GM18511 (cell line): ENCODE results near the gene EXOC3L2.

Experiments used
- ATAC-seq: cut with Tn5 transposase; IDR thresholded peaks from one replicate; pipeline ENCODE4 v1.9.1; 2021; ENCODE audit warnings: mild to moderate bottlenecking, moderate library complexity; ENCODE audit not compliant: unreplicated experiment

EXOC3L2 gene

DNA sequence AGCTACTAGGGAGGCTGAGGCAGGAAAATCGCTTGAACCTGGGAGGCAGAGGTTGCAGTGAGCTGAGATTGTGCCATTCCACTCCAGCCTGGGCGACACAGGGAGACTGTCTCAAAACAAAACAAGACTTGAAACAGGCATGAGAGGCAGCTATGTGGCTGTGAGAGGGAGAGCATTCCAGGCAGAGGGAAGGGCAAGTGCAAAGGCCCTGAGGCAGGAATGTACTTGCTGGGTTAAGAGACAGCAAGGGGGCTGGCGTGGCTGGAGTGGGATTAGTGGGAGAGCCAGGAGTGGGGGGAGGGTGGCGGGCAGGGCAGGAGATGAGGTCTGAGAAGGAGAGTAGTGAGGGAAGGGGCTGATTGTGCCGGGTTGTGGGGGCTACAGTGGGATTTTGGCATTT, 21.3 kb downstream of the EXOC3L2 start:
- no peak for ATAC-seq

DNA sequence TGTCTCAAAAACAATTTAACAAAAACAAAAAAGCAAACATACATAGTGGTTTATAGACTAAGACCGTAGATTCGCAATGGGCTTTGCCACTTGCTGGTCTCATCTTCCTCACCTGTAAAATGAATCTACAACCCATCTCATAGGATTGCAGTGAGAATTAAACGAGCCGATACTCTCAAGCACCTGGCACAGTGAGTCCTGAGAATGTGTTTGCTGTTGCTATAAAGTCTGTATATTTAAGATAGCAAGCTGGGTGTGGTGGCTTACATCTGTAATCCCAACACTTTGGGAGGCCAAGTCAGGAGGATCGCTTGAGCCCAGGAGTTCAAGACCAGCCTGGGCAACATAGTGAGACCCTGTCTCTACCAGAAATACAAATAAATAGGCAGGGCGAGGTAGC, 22.5 kb downstream of the EXOC3L2 start:
- ATAC-seq, result no peak

DNA sequence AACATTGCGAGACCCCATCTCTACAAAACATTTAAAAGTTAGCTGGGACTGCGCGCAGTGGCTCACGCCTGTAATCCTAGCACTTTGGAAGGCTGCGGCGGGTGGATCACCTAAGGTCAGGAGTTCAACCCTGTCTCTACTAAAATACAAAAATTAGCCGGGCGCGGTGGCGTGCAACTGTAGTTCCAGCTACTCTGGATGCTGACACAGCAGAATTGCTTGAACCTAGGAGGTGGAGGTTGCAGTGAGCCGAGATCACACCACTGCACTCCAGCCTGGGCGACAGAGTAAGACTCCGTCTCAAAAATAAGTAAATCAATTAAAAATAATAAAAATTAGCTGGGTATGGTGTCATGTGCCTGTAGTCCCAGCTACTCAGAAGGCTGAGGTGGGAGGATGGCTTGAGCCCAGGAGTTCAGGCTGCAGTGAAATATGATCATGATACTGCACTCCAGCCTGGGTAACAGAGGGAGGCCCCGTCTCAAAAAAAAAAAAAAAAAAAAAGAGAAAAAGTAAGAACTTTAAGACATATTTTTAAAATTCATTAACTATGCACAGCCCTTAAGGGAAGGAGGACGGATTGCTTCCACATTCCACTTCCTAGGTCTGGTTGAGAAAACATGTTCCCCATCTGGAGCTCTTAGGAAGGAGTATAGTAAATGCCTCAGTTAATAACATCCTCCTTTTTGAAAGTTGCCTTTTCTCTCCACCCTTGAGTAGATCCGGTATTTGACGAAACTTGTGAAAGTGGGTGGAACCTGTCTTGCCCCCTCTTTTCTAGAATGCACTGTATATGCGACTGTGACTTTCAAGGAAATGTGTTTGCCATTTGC, 26.1 kb downstream of the EXOC3L2 start:
- ATAC-seq, result no peak

DNA sequence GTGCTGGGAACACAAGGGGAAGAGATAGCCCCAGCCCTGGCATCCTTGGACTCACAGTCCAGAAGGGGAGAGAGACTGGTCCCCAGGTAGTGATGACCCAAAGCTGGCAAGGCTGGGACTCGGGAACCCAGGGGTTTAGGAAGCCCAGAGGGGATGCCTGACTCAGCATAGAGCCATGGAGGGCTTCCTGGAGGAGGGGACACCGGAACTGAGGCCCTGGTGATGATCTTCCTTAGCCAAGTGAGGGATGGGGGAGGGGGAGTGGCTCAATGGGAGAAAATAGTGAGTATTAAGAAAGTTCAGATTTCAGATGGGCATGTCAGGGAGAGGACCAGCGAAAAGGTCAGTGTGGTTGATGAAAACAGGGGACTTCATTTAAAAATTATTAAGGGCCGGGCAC, 26.8 kb downstream of the EXOC3L2 start:
- no peak for ATAC-seq

DNA sequence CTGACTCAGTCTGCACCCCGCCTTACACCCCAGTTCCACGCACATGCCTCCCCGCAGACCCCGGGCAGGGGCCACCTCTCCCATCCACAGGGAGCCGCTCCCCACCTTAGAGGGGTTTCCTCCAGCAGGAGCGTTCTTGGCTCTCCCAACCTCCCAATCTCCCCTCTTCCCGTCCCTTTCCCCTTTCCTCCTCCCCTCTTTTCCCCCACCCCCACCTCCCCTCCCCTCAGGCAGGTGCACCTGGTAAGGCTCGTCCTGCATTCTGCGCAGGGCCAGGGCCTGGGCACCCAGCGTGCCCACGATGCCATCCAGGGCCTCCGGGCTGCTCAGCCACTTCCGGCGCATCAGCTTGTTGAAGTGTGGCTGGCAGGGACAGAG, 27.3 kb downstream of the EXOC3L2 start:
- no peak for ATAC-seq

DNA sequence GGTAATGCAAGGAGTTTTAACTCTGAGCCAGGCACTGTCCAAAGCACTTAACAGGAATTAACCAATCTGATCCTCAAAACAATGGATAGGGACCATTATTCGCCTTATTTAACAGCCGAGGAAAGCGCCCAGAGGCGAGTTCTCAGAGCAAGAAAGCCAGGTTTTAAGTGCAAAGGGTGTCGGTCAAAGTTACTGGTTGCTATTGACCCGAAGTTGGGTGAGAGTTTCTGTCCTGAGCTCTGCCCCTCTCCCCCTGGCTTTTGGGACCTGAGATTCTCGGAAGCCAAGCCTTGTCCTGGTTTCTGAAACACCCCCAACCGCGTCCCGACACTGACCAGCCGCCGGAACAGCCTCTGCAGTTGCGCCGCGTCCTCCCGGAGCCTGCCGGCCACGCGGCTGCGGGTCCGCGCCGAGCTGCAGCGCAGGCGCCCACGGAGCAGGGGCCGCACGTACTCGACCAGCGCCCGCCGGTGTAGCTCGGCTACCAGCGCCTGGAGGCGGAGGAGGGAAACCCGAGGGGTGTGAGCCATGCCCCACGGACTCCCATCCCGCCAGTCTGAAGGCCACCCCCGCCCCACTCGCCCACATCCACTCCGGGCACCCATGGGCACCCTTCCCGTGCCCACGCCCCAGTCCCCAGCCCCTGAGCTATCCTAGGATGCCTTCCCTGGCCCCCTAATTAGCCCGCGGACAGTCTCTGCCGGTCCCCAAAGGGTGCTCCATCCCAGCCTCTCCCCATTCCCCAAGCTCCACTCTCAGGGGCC, 27.8 kb downstream of the EXOC3L2 start:
- ATAC-seq, result no peak

DNA sequence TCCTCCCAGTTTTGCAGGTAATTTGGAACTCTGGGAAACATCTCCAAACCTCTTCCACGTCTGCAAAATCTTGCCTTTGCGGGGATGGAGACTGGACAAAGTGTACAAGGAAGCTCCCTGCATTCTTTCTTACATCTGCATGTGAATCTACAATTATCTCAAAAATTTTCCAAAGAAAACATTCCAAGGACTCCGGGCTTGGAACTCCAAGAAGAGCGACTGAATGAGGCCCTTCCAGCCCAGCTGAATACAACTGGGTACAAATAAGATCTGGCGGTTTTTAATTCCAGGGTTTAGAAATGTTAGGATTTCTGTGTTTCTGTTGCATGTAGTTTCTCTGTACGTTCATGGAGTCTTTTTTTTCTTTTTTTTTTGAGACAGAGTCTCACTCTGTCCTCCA, 28.5 kb downstream of the EXOC3L2 start:
- no peak for ATAC-seq

DNA sequence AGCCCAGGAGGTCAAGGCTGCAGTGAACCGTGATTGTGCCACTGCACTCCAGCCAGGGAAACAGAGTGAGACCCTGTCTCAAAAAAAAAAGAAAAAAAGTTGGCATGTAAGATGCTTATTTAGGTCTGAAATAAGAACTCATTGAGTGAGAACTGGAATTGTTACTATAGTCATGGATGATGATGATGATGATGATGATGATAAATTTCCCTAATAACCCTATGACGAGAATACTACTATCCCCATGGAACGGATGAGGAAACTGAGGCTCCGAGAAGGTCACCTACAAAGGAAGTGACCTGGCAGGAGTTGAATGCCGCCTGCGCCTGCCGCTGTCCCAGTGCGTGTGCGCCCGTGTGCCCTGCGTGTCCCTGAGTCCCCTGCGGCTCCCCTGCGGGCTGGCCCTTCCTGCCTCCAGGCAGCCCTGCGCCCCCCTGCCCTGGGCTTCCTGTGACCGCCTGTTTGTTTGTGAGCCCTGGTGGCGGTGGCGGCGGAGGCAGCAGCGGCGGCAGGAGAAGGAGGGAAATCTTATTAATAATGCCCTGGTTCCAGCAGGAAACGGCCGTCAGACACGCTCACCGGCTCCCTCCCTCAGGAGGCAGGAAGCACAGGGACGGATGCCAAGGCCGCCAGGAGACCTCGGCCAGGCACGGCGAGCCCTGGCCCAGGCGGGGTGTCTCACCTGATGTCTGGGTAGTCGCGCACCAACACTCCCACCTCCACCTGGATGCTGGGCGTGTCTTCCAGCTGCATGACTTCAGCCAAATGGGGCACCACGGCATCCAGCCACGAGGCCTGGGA, 29.6 kb downstream of the EXOC3L2 start:
- ATAC-seq, result no peak

DNA sequence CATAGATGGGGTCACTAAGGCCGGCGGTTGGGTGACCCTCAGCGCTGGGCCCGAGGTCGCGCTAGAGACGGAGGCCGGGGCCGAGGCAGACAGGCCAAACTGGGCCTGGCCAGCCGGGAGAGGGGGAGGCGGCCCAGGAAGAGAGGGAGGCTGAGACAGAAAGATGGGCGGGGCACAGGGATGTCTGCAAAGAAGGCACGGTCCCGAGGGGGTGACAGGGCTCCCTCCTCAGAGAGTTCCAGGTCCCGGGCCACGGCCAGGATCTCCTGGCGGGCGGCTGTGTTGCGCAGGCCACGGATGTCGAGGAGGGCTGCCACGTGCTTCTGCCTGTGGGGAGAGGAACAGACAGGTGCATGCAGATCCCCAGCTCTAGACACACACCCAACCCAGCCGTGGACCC, 32.2 kb downstream of the EXOC3L2 start:
- ATAC-seq, result no peak

DNA sequence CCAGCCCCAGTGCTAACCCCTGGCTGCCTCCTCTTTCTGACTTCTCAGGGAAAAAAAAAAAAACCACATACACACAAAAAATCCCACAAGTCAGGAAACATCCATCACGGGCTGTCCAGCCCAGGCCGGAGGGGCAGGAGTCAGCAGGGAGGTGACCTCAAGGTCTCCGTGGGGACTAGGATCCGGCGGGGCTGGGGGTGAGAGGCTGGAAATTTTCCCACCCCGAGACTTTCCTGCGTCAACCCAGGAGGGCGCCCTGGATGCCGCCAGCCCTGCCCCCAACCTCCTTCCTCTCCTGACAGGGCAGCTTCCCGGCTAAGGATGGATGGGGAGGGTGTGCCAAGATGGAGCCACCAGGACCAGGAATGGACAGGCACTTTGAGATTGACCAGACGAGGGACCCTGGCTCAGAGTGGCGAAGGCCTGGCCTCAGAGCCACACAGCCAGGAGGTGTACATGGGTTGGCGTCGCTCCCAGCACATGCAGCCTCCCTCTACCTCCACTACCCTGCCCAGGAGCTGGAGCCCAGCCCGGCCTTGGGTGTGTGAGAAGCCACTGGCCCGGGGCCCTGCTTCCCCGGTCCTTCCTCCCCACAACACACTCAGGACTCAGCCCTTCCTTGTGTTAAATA, 33.3 kb downstream of the EXOC3L2 start:
- ATAC-seq, result no peak

DNA sequence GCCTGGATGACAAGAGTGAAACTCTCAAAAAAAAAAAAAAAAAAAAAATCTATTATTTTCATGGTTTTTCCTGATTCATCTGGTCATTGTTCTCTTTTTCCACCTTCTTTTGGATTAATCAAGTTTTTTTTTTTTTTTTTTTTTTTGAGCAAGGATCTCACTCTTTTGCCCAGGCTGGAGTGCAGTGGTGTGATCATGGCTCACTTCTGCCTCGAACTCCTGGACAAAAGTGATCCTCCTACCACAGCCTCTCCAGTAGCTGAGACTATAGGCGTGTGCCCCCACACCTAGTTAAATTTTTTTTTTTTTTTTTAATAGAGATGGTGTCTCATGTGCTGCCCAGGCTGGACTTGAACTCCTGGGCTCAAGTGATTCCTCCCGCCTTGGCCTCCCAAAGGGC, 38.9 kb downstream of the EXOC3L2 start:
- no peak for ATAC-seq

DNA sequence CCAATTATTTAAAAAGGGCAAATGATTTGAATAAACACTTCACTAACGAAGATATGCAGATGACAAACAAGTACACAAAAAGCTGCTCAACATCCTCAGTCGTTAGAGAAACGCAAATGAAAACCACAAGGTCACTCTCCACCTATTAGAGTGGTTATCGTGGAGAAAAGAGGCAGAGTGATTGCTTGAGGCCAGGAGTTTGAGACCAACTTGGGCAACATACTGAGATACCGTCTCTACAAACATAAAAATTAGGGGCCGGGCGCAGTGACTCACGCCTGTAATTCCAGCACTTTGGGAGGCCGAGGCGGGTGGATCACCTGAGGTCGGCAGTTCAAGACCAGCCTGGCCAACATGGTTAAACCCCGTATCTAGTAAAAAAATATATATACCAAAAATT, 39.4 kb downstream of the EXOC3L2 start:
- no peak for ATAC-seq

DNA sequence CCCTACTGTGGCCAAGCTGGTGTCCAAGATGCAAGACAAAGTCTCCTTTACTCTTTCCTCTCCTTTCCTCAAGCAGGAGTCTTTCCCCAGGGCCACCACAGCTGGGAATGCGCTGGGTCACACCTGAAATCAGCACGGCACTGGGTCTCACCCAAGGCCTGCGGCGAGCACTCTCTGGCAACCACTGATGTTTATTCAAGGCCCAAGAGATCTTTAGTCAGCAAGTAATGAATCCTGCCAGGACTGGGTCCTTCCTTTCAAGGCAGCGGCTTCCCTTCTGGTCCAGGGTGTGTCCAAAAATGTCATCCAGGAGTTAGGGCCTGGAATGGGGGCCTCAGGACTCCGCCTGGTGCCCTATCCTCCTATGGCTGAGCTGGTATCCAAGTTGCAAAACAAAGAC, 42.6 kb downstream of the EXOC3L2 start:
- ATAC-seq, result no peak

DNA sequence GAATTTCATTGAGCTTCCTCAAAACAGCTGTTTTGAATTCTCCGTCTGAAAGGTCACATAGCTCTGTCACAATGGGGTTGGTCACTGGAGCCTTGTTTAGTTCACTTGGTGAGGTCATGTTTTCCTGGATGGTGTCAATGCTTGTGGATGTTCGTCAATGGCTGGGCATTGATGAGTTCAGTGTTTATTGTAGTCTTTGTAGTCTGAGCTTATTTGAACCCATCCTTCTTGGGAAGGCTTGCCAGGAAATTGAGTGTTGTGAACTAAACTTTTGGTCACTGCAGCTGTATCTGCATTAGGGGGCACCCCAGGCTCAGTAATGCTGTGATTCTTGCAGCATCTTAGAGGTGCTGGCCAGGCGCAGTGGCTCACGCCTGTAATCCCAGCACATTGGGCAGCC, 44.6 kb downstream of the EXOC3L2 start:
- no peak for ATAC-seq

DNA sequence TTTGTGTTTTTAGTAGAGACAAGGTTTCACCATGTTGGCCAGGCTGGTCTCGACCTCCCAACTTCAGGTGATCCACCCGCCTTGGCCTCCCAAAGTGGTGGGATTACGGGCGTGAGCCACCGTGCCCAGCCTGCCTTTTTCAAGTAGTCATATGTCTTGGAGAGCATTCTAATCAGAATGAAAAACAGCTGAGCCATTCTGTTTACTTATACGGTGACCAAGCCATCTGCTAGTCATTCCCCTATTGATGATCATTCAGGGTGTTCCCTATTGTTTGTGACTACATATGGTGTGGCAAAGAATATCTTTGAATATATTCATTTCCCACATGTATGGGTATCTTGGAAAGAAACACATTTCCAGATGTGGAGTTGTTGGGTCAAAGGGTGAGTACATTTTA, 49.4 kb downstream of the EXOC3L2 start:
- ATAC-seq, result no peak

DNA sequence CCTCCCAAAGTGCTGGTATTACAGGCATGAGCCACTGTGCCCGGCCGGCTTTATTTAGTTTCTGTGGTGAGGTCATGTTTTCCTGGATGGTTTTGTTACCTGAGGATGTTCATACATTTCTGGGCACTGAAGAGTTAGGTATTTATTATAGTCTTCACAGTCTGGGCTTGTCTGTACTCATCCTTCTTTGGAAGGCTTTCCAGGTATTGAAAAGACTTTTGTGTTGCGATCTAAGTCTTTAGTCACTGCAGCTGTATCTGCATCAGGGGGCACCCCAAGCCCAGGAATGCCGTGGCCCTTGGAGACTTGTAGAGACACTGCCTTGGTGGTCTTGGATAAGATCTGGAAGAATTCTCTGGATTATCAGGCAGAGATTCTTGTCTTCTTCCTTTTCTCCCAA, 53.8 kb downstream of the EXOC3L2 start:
- ATAC-seq, result no peak

DNA sequence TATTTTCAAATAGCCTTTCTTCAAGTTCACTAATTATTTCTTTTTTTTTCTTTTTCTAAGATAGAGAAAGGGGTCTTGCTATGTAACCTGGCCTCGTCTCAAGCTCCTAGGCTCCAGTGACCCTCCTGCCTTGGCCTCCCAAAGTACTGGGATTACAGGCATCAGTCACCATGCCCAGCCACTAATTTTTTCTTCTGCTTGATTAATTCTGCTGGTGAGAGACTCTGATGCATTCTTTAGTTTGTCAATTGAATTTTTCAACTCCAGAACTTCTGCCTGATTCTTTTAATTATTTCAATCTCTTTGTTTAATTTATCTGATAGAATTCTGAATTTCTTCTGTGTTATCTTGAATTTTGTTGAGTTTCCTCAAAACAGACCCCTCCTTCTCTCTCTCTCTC, 55.2 kb downstream of the EXOC3L2 start:
- no peak for ATAC-seq

DNA sequence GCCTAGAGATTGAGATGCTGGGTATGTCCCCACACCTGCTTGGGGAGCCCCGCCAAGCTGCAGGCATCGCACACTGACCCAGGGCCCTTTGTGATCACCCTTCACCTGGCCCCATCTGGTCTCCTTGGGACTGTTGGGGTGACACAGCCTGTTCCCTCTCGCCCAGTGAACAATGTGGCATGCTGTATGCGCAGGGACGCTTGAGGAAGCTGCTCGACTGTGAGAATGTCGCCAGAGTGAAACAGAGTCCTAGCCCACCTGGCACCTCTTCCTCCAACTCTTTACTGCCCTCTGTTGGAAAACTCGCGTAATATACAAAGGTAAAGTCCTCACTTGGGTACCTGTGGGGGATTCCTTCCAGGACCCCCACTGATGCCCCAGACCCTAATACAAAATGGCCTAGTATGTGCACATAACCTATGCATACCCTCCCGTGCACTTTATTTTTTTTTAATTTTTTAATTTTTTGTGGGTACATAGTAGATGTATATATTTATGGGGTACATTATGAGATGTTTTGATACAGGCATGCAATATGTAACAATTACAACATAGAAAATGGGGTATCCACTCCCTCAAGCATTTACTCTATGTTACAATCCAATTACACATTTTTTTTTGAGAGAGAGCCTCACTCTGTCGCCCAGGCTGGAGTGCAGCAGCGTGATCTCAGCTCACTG, 57.6 kb downstream of the EXOC3L2 start:
- no peak for ATAC-seq

DNA sequence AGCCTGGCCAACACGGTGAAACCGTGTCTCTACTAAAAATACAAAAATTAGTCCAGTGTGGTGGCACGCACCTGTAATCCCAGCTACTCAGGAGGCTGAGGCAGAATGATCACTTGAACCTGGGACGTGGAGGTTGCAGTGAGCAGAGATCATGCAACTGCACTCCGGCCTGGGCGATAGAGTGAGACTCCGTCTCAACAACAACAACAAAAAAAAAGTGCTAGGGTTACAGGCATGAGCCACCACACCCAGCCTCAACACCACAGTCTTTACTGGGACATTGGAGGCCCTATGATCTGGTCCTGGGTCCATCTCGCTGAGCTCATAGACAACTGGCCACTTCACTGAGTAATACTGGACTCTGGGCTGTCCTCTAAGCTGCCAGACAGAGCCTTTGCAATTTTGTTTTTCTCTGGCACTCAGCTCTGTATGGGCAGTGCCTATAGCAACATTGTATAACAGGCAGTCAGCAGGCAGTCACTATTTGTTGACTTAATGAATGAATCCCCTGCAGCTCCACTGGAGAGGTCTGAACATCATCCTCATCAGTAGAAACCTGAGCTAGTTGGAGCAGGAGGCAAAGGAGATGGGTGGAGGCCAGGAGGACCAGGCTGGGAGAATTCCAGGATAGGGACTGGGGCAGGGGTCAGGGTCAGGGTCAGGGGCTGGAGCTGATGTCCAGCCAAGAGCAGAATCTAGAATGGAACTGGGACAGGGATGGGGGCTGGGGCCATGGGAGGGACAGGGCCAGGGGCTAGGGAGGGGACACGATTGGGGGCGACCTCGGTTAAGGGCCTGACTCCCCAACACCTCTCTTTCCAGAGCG, 58.5 kb downstream of the EXOC3L2 start:
- ATAC-seq, result no peak

DNA sequence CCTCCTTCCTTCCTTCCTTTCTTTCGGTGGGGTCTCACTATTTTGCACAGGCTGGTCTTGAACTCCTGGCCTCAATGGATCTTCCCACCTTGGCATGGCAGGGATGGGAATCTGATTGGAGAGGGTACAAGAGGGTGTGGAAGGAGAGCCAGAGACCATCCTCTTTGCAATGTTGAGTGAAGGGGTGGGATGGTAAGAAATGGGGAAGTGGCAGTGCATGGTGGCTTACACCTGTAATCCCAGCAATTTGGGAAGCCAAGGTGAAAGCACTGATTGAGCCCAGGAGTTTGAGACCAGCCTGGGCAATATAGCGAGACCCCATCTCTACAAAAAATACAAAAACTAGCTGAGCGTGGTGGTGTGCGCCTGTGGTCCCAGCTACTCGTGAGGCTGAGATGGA, 61.1 kb downstream of the EXOC3L2 start:
- ATAC-seq, result no peak
